Activated CD8-positive, alpha-beta T cell treated with anti-CD3 and anti-CD28 coated beads for 36 hours (primary cell): ENCODE results near the gene KRI1. TPM values are rescaled to one million over a fixed set of nuclear protein-coding genes. Genes with fewer than 3 reads are reported as not detected.

Experiments used
- ATAC-seq: fragments of 200-7000 bp; cut with Tn5 transposase; one replicate; pipeline ENCODE4 v1.10.0; 2021; ENCODE audit warnings: mild to moderate bottlenecking, moderate library complexity
- CTCF ChIA-PET: fragments of 350-600 bp; sonication (Branson Sonifier 250); formaldehyde crosslinking; loops from one replicate; lab custom pipeline; 2021; ENCODE audit warnings: antibody characterized with exemption; lab: Charles Lee
- POLR2A ChIA-PET: fragments of 350-600 bp; sonication (Branson Sonifier 250); formaldehyde crosslinking; loops from one replicate; lab custom pipeline; 2021; ENCODE audit warnings: antibody characterized with exemption; lab: Charles Lee
- DNase-seq: peaks from one replicate; pipeline ENCODE4 v3.0.0-alpha.2; 2020
- H3K27ac Mint-ChIP-seq: one replicate; pipeline ENCODE4 v1.8.0; 2021; ENCODE audit warnings: mild to moderate bottlenecking, mixed read lengths
- H3K27me3 Mint-ChIP-seq: one replicate; pipeline ENCODE4 v1.8.0; 2021; ENCODE audit warnings: mixed read lengths
- H3K36me3 Mint-ChIP-seq: one replicate; pipeline ENCODE4 v1.8.0; 2021; ENCODE audit warnings: low read depth, mixed read lengths
- H3K4me1 Mint-ChIP-seq: one replicate; pipeline ENCODE4 v1.8.0; 2021; ENCODE audit warnings: low read depth, mixed read lengths
- H3K4me3 Mint-ChIP-seq: one replicate; pipeline ENCODE4 v1.8.0; 2021; ENCODE audit warnings: mild to moderate bottlenecking, moderate library complexity, mixed read lengths
- H3K9me3 Mint-ChIP-seq: one replicate; pipeline ENCODE4 v1.8.0; 2021; ENCODE audit warnings: mixed read lengths
- intact Hi-C: fragments of 100-400 bp; cut with micrococcal nuclease; formaldehyde crosslinking; loops from one replicate; pipeline ENCODE4 v1.10.0; 2022
- microRNA-seq: library from miRNA; unstranded; fragments of <30 nt; microRNA quantifications from one replicate; pipeline ENCODE4 v1.2.0, GENCODE V29; 2022; ENCODE audit warnings: borderline microRNAs expressed, borderline replicate concordance
- total RNA-seq, 2 experiments: library from RNA; stranded (reverse); gene quantifications; one replicate each; pipeline ENCODE4 v1.2.3, GENCODE V29; 2021
- TF ChIP-seq, protein P1 (sequence below): fragments of 200-600 bp; IDR thresholded peaks from one replicate; pipeline ENCODE4 v1.8.0; 2022; ENCODE audit warnings: antibody characterized with exemption, mild to moderate bottlenecking

KRI1 gene
- total RNA-seq, 2 experiments from 2014 or later = 50.0 to 58.3 TPM

DNA sequence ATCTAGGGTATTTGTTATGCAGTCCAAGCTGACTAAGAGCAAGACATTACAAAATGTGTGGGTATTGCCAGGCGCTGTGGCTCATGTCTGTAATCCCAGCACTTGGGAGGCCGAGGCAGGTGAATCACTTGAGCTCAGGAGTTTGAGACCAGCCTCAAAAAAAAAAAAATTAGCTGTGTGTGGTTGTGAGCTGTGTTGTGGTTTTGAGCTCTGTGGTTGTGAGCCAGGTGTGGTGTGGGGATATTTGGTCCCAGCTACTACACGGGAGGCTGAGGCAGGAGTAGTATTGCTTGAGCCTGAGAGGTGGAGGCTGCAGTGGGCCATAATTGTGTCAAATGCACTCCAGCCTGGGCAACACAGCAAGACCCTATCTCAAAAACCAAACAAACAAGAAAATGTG is 57.1 kb downstream of the KRI1 start:
- TF ChIP-seq, protein P1, sequence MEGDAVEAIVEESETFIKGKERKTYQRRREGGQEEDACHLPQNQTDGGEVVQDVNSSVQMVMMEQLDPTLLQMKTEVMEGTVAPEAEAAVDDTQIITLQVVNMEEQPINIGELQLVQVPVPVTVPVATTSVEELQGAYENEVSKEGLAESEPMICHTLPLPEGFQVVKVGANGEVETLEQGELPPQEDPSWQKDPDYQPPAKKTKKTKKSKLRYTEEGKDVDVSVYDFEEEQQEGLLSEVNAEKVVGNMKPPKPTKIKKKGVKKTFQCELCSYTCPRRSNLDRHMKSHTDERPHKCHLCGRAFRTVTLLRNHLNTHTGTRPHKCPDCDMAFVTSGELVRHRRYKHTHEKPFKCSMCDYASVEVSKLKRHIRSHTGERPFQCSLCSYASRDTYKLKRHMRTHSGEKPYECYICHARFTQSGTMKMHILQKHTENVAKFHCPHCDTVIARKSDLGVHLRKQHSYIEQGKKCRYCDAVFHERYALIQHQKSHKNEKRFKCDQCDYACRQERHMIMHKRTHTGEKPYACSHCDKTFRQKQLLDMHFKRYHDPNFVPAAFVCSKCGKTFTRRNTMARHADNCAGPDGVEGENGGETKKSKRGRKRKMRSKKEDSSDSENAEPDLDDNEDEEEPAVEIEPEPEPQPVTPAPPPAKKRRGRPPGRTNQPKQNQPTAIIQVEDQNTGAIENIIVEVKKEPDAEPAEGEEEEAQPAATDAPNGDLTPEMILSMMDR = no peak
- POLR2A ChIA-PET = interaction anchor here (0.5 to 1.2 kb wide), 4 partner anchors 8 to 139 kb away, joined by 3 to 4 read pairs (median 4); no protein-coding TSS in a partner anchor
- no peak overlapping the region for H3K4me3 Mint-ChIP-seq

DNA sequence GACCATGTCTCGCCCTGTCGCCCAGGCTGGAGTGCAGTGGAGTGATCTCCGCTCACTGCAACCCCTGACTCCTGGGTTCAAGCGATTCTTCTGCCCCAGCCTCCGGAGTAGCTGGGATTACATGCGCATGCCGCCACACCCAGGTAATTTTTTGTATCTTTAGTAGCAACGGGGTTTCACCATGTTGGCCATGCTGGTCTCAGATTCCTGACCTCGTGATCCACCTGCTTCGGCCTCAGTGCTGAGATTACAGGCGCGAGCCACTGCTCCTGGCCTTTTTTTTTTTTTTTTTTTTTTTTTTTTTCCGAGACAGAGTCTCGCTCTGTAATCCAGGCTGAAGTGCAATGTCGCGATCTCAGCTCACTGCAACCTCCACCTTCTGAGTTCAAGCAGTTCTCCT is 57.8 kb downstream of the KRI1 start:
- intact Hi-C loops = loop anchor here (5.0 kb wide), 1 partner anchor 59 kb away; the partner anchor contains the start of genes CDKN2D and KRI1
- no peaks in the 10 kb centered on the region for H3K36me3 Mint-ChIP-seq
- TF ChIP-seq, protein P1 = no peak
- H3K27ac Mint-ChIP-seq = no peak overlapping the region
- POLR2A ChIA-PET = interaction anchor here (0.6 to 1.2 kb wide), 3 partner anchors 44 to 61 kb away, joined by 3 to 4 read pairs (median 3); no protein-coding TSS in a partner anchor
- CTCF ChIA-PET = interaction anchor here (1.0 to 2.8 kb wide), 7 partner anchors 22 to 209 kb away, joined by 3 to 7 read pairs (median 4); partner anchors contain the start of gene DNM2
- H3K4me1 Mint-ChIP-seq = peaks cover 17% of the 10 kb centered on the region
- DNase-seq (no peak), ATAC-seq (no peak)
- H3K9me3 Mint-ChIP-seq = no peaks in the 10 kb centered on the region
- no peak overlapping the region for H3K4me3 Mint-ChIP-seq
- H3K27me3 Mint-ChIP-seq = peaks cover 4% of the 10 kb centered on the region

More for the DNA sequence above, 57.1 kb downstream of the KRI1 start:
- Mint-ChIP-seq H3K4me1 (peaks cover 20% of the 10 kb centered on the region), H3K36me3 (no peaks in the 10 kb centered on the region), H3K9me3 (no peaks in the 10 kb centered on the region), H3K27ac (peak overlapping the region; percentile 14), H3K27me3 (peaks cover 10% of the 10 kb centered on the region)
- ATAC-seq (peak; percentile 40), DNase-seq (peak; percentile 68)
- intact Hi-C loops = loop anchor here (5.0 kb wide), 1 partner anchor 59 kb away; the partner anchor contains the start of genes CDKN2D and KRI1
- CTCF ChIA-PET = interaction anchor here (1.0 to 2.8 kb wide), 10 partner anchors 21 to 209 kb away, joined by 3 to 7 read pairs (median 4); partner anchors contain the start of genes DNM2 and KRI1

DNA sequence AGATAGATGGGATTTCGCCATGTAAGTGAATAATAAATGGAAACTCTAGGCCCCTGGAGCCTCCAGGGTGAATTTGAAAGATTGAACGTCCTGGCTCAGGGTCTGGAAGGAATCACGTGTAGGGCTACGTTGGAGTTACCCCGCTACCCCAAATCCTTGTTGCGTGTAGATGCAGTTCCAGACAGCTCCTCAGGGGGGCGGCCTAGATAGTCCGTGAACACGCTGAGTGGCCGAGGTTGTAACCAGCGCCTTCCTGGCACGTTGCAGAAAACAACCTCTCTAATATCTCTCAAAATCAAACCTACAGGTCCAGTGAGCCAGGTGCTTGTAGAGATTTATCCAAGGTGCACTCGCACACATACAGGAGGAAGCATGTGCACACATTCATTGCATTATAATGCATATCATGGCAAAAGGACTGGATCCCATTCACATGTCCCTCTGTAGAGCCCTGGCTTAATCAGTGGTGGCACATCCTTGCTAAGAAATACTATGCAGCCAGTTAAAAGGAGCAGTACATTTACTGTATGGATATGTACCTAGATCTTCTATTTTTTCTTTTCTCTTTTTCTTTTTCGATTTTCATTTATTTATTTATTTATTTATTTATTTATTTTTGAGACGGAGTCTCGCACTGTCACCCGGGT is 60.1 kb downstream of the KRI1 start:
- no peak overlapping the region for H3K4me3 Mint-ChIP-seq
- CTCF ChIA-PET = interaction anchor here (0.5 to 1.5 kb wide), 10 partner anchors 11 to 236 kb away, joined by 3 to 8 read pairs (median 3); no protein-coding TSS in a partner anchor
- intact Hi-C loops = loop anchor here (5.0 kb wide), 1 partner anchor 62 kb away; the partner anchor contains the start of genes CDKN2D and KRI1
- POLR2A ChIA-PET = interaction anchor here (1.3 to 1.5 kb wide), 3 partner anchors 62 to 152 kb away, joined by 3 to 4 read pairs (median 3); no protein-coding TSS in a partner anchor
- ATAC-seq = peak; percentile 58
- no peak overlapping the region for H3K27ac Mint-ChIP-seq
- peak; percentile 93 for DNase-seq
- H3K36me3 Mint-ChIP-seq = peaks cover 6% of the 10 kb centered on the region
- H3K27me3 Mint-ChIP-seq = peaks cover 2% of the 10 kb centered on the region
- no peaks in the 10 kb centered on the region for H3K9me3 Mint-ChIP-seq
- peaks cover 23% of the 10 kb centered on the region for H3K4me1 Mint-ChIP-seq
- TF ChIP-seq, protein P1 = peak; percentile 82

Small RNAs within 50 kb of the gene (microRNA-seq; reads per million reads assigned to microRNA genes)
- not detected for gene MIR1238

Other genes with a start within 250 kb of the KRI1 start
- gene FDX2, start 250.0 kb downstream of the KRI1 start, total RNA-seq = 10 to 100 TPM in 1 of 2 experiments, 1 to 10 TPM in 1; 8.1 to 14.3 TPM
- 100 to 1,000 TPM; 105 to 111 TPM for gene RAVER1, start 232.5 kb downstream of the KRI1 start, total RNA-seq
- 100 to 1,000 TPM; 106 to 107 TPM for gene ICAM3, start 226.4 kb downstream of the KRI1 start, total RNA-seq
- gene TYK2, start 185.4 kb downstream of the KRI1 start, total RNA-seq = 100 to 1,000 TPM; 143 TPM
- 100 to 1,000 TPM; 236 to 238 TPM for gene CDC37, start 162.5 kb downstream of the KRI1 start, total RNA-seq
- 10 to 100 TPM; 24.6 to 25.5 TPM for gene PDE4A, start 145.5 kb downstream of the KRI1 start, total RNA-seq
- 10 to 100 TPM; 44.7 to 55.0 TPM for gene KEAP1, start 62.7 kb downstream of the KRI1 start, total RNA-seq
- gene S1PR5, start 48.6 kb downstream of the KRI1 start, total RNA-seq = 1 to 10 TPM in 1 of 2 experiments, under 1 TPM in 1; 0.81 to 1.1 TPM
- 10 to 100 TPM; 21.7 to 22.5 TPM for gene ATG4D, start 22.1 kb downstream of the KRI1 start, total RNA-seq
- gene CDKN2D, start 3.0 kb upstream of the KRI1 start, total RNA-seq = 10 to 100 TPM; 62.1 to 67.1 TPM
- not detected for gene AP1M2, start 21.3 kb upstream of the KRI1 start, total RNA-seq
- gene SLC44A2, start 59.5 kb upstream of the KRI1 start, total RNA-seq = 10 to 100 TPM; 66.0 to 71.4 TPM
- 100 to 1,000 TPM; 435 to 450 TPM for gene ILF3, start 88.3 kb upstream of the KRI1 start, total RNA-seq
- 10 to 100 TPM; 56.8 to 61.8 TPM for gene QTRT1, start 135.4 kb upstream of the KRI1 start, total RNA-seq
- gene DNM2, start 152.1 kb upstream of the KRI1 start, total RNA-seq = 100 to 1,000 TPM; 151 to 153 TPM